GM18520 (cell line): ENCODE results near the gene WWOX.

ENCODE experiments used
- ATAC-seq: cut with Tn5 transposase; IDR thresholded peaks from one replicate; pipeline ENCODE4 v1.9.1; 2021; ENCODE audit not compliant: unreplicated experiment

WWOX gene

DNA sequence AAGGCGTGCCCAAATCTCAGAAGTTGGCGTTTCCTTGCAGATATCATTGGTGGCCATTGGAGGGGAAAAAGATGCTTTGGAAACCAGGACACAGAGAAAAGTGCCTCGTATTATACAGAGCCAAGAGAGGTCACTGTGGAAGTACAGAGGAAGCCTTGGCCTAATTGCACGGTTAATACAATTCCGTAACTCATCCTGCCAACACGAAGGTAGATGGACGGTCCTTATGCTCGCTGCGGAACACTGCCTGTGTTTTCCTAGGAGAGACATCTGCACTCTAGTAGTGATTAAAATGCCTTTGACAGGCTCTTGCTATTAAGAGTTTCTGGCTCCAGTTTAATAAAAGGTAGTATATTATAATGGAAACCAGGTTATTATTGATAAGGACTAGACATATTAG lies 536.4 kb downstream of the WWOX start:
- no peak for ATAC-seq

DNA sequence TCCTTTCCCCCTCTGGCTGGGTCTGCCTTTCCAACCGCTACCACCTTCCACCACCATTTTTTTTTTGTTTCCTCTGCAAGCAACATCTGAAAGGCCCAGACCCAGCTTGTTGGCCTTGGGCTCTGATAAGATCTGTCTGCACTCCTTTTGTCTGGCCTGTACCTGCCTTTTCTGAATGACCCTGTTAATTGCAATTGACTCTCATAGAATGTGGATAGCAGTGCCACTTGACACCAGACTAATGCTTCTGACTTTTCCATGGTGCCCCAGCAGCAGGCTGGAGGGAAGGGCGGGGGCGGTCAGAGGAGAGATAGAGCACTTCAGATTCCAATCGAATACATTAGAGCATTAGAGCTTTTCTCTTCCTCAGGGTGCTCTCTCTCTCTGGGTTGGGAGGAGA lies 538.9 kb downstream of the WWOX start:
- ATAC-seq = no peak

DNA sequence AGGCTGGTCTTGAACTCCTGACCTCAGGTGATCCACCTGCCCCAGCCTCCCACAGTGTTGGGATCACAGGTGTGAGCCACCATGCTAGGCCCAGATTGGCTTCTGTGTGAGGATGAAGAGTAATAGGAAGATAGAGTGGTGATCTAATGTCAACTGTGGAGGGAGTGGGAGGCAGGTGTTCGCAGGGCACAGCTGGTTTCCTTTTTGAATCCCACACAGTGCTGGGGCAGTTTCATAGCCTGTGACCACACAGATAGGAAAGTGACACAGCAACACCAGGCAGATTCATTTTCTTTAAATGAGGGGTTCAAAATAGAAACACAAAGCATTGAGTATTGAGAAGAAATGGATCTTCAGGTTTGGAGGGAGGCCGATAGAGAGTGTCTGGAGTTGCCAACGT lies 540.3 kb downstream of the WWOX start:
- ATAC-seq = no peak

DNA sequence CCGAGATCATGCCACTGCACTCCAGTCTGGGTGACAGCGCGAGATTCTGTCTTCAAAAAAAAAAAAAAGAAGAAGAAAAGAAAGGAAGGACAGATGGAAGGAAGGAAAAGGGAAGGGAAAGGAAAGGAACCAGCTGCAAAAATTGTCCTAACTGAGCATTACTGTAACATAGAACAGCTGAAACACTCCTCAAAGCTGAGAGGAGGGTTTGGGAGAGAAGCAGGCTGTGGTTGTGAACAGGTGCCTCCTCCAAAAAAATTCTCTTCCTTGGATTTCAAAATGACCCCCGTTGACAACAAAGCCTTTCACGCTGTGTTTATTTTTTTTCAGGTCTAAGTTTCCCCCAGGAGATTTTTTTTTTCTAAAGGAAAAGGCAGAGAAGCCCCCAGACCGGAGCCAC lies 541.4 kb downstream of the WWOX start:
- ATAC-seq = no peak

DNA sequence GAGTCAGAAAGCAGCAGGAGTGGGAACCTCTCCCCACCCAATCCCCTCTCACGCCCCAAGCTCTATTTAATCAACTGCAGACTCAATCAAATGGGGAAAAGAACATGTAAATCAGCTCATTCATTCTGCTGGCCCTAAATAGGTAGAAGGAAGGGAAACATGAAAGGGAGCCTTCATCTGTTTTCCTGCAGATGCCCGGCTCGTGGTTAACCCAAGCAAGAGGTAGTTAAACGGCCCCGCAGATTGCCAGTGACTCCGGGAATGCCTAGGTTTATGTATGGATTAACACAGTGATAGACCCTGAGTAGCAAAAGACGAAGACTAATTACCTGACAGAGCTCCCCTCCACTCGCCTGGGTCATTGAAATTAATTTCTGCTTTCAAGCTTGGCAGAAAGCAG lies 542.0 kb downstream of the WWOX start:
- no peak for ATAC-seq

DNA sequence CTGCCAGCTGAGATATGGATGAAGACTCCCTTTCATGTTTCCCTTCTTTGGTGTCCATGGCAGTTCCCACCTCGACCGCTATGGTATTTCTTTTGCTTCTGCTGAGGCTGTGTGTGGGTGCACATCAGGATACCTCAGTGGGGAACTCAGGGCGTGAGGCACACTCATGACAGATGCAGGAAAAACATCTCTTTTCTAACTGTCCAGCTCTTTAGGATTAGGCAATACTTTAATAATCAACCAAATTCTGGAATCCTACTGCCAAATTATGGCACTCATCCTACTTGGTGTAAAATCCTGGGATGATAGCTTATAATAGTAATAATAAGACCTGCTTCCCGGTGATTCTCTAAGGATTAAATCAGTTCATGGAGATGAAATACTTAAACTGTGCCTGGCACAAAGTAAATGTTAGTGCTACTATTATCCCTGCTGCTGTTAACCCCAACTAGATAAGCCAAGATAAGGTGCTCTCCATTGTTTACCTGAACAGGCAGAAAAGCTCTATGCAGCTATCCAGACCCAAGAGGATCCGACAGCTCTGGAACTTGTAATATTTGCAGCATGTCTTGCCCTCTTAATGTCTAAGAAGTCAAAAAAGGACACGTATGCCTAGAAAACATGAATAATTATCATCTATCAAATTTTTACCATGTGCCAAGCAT lies 543.3 kb downstream of the WWOX start:
- no peak for ATAC-seq

DNA sequence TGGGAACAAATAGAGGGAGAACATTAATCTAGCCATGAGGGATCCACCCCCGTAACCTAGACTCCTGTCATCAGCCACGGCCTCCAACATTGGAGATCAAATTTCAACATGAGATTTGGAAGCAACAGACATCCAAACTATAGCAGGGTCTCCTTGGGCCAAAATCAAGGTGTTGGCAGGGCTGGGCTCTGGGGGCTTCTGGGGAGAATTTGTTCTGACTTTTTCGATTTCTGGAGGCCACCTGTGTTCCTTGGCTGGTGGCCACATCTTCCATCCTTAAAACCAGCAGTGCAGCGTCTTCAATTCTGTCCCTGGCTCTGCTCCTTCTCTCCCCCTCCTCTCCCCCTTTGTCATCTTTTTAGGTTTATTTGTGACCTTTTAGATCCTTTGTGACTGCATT lies 546.2 kb downstream of the WWOX start:
- ATAC-seq = no peak

DNA sequence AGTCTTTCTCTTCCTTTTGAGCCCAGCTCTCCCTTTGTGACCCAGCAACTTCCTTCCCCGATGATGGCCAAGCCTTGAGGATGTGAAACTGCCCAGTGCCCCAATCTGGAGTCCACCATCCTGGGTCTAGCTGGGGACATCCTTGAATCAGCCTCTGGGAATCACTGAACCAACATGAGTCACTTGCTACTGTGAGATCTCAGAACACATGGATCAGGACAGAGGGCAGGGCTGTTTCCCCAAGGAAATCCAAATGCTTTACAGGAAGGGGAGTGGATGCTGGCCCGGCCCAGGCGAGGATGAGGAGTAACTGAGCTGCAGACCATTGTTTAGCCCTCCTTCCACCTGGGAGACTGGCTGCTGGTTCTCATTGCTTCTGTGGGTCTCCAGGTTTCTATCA lies 547.6 kb downstream of the WWOX start:
- no peak for ATAC-seq

DNA sequence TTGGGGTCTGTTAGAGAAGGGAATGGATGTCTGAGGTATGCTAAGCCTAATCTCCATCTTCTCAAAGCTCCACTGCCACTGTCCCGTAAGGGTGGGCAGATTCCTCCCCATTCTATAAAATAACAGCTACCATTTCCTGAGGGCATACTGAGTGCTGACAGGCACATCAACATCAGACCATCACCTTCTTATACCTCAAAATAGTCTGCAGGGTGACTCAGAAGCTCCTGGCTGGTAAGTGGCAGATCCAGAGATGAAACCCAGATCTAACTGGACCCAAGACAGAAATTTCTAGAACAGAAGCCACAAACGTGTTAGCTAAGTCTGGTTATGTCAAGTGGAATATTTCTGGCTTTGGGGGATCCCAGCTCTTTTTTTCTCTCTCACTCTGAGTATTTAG lies 548.0 kb downstream of the WWOX start:
- ATAC-seq = no peak

DNA sequence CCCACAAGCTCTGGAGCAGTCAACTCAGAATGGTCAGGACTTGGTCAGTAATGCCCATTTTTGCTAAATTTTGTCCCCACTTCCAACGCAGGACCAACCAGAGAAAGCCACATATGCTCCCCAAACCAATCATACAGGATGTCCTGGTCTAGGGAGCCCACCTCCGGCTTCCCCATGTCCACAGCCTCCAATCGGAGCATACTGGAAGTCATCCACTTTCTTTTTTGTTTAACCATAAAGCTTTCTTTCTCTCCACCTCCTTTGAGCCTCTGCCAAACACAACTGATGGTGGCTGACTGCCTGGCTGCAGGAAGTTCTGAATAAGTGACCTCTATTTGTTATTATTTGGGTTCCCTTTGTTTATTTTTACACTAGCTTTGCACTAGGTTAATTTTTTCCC lies 549.1 kb downstream of the WWOX start:
- ATAC-seq = no peak

DNA sequence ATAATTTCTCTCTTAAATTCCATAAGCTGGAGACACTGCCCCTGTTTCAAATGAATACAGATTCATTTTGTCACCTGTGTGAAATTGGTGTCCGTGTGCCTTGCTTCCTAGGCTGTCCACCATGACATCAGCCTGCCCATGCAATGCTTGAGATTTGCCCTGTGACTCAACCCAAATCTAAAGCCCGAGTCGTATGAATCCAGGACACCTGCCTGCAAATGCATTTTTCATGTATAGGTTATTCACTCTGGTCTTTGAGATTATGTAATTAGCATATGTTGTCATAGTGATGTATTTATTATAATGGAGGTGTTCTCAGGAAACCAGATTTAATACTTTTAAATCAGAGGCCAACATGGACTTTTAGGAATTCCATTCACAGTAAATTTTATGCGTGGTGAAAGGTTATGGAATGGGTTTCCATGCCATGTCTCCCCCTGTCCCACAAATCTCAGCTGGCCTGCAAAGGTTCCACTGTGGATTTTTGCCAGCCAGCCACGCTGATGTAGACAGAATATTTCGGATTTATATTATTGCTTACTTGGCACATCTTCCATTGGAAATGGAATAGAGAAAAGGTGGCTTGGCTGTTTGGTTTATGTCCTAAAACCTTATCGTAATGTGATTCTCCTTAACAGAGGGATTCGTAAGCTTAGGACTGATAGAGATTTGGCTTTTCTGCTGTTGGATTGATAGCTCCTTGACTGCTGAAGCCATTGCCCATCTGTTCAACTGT lies 551.1 kb downstream of the WWOX start:
- no peak for ATAC-seq

DNA sequence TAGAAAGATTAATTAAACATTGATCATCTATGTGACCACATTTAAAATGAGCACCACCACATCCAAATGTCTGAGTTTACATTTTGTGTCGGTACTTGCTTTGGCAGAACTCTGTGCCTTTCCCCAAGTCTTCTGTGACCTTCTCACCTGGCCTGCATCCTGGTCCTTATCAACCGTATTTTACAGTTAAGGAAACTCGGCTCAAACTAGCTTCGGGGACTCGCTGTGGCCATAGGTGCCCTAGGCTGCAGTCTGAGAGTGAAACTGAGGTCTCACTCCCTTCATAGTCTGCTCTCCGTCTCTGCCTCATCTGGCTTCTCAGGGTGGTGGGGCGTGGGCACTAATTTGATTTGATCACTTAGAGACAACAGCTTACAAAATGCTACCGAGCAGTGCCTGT lies 555.5 kb downstream of the WWOX start:
- ATAC-seq = no peak

DNA sequence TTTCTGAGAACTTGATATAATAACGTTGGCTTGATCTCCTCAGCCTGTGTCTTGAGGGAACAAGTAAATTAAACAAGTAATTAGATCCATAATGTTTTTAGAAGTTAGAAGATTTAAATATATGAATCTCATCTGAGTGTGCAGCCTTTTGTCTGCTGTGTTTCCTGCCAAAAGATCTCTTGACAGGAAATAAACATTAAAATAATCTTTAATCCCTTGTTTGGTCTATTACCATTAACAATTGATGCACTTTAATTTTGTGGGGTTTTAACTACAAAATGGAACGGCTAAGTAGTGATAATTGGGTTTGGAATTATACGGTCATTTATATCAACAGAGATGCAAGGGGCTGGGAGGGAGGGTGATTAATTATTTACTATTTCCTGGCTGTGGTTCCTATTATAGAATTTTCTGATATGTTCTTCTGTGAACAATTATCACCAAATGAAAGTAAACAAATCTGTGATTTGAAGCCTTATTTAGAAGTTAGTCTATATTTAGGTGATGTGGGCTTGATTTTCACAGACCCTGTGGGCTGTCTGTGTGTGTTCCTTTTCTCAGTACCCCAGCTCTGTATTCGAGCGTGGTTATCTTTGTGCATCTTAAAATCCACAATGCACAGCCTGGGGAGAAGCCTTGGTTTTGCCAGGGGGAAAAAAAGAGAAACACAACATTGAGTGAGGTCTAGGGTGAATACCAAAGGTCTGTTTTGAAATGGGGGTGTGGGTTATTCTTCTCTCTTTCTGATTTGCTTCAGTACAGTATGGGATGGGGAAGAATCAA lies 556.1 kb downstream of the WWOX start:
- ATAC-seq = no peak

DNA sequence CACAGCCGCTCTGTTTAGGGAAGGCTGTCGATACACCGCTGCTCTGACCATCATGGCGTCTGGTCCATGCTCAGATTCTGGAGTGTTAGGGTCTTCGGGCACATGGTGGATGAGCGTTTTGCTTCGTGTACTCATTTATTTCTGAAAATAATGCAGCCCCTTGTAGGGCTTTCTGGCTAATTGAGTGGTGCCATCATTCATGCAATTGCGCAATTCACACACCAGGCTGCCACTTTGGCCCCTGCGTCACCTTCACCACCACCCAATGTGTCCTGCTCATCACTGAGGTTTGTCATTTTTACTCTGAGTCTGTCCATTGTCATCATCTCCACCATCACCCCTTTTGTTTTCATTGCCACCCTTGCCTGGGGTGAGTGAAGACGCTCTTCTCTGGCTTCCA lies 557.4 kb downstream of the WWOX start:
- no peak for ATAC-seq

DNA sequence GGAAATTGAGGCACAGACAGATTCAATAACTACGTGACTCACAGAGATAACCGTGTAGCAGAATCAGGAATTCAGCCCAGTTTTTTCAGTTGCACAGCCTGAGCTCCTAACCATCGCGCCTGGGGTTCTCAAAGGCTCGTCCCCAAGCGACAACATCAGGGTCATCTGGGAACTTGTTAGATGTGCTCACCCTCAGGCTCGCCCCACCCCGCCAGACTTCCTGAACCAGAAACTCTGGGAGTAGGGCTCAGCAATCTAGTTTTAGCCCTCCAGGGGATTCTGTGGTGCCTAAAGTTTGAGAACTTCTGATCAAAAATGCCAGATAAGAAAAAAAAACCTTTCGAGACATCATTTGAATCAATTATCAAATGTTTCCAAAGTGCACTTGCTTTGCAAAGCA lies 559.8 kb downstream of the WWOX start:
- no peak for ATAC-seq

DNA sequence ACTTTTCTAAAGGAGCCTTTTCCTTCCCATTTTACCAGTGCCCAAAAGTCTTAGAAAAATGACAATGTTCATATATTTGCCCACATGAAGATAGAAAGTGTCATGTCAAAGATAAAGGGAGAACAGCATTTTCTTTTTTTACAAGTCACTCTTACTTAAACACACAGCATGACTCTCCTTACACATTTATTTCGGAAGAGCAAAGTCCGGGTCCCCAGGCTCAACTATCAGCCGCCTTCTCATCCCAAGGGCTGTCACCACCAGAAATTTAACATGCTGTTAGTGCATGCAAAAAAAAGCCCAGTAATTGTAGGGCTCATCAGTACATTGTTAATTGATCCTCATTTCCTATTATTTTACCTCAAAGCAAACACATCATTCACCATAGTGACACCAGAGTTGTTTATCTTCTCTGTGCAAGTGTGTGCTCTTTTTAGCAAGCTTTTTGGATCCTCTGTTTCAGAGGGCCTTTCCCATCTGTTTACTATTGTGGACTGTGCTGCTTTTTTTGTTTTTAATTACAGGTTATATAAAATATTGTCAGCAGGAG lies 560.3 kb downstream of the WWOX start:
- no peak for ATAC-seq

DNA sequence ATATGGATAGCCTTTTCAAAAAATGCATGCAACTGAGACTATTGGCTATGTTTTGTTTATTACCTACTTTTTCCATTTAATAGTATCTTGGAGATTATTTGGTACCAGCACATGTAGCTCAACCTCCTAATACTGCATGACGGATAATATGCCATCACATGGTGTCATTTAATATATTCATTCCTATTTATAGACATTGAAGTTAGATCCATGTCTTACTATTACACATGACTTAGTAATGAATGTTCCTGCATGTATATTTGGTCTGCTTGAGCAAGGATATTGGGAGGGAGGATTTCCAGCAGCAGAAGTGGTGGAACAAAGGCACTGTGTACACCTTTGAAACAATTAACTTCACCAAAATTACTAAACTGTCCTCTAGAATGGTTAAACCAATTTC lies 561.3 kb downstream of the WWOX start:
- no peak for ATAC-seq

DNA sequence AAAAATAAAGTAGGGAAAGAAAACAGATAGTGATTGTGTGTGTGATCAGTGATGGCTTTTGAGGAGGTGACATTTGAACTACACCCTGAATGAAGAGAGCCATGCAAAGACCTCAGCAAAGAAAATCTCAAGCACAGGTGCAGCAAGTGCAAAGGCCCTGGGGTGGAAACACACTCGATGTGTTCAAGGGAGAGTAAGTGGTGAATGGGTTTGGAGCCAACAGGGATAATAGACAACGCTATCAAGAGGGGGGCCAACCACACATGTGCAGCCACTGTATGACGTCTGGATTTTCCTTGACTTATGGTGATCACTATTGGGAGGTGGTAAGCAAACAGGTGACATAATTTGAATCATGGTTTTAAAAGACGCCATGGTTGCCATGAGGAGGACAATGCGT lies 564.2 kb downstream of the WWOX start:
- ATAC-seq = no peak

DNA sequence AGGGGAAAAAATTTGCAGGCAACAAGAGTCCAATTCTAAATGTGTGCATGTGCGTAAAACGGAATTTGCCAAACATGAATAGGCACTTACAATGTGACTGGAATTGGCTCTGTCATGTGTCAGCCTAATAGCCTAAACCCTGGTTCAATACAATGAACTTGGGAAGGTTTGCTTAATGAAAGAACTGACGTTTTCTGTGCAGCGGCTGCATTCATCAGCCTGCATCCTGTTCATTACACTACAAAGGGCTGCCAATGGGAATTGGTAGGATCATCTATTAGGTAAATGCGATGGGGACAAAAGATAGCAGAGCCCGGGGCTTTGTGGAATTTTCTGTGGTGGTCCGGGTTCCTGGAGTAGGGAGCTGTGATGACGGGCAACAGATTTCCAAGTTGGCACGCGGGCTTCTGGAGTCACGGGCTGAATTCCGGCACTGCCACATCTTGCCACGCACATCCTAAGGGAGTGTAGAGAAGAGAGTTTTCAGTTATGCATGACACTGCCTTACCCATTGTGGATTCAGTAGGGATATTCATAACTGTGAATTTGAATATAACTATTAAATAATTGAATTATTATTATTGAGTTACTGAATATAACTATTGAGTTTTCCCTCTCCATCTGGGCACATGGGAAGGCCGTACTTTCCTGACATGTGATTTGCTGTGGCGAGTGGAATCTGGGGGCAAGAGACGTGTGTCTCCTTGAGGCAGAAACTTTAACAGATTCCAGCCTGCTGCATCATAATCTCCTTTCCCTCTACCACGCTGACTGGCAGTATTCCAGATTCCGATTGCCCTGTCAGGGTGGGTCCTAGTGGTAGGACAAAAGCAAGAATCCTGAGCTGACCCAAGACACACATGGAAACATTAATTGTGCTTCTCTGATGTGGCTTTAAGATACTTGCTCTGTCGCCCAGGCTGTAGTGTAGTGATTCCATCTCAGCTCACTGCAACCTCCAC lies 565.6 kb downstream of the WWOX start:
- ATAC-seq = no peak

DNA sequence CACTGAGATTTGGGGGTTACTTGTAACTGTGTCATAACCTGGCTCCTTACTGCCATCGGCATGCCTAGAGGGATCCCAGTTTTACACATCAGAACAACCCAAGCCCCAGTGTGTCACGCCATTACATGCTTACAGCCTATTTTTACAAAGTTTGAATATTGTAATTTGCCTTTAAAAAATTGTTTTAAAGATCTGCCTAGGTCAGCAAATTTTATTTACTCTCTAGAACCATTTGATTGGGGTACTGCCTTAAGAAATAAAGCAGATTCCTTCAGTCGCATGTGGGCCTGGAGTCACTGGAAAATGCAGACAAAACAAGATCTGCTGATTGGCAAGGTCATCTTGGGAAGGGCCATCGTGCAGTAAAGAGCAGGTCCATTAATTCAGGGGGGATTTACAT lies 566.9 kb downstream of the WWOX start:
- ATAC-seq = no peak

DNA sequence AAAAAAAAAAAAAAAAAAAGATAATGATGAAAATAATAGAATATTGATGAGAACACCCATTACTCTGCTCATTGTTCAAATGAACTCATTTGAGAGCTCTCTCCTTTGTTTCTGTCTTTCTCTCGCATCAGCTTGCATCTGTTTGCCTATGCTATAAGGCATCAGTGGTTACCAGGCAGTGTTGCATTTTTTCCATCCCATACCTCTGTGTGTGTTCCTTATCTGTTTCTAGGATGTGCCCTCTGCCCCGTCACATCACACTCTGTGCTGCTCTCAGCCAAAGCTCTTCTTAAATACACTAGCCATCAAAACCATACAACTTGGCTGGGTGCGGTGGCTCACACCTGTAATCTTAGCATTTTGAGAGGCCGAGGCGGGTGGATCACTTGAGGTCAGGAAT lies 568.2 kb downstream of the WWOX start:
- no peak for ATAC-seq
